ENCODE measurements around the gene ARHGEF37.

DNA sequence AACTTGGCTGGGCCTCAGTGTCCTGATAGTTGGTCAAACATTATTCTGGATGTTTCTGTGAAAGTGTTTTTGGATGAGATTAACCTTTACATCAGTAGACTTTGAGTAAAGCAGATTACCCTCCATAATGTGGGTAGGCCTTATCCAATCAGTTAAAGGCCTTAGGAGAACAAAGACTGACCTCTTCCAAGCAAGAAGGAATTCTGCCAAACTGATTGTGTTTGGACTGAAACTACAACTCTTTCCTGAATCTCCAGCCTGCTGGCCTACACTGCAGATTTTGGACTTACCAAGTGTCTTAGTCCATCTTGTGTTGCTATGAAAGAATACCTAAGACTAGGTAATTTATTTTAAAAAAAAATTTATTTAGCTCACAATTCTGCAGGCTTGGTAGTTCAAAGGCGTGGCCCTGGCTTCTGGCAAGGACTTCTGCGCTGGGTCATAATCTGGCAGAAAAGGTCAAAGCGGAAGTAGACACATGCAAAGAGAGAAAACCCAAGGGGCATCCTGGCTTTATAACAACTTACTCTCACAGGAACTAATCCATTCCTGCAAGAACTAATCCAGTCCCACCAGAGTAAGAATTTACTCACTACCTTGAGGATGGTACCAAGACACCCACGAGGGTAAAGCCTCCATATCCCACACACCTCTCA is 8.6 kb upstream of the ARHGEF37 start:
- TF ChIP-seq POLR2AphosphoS5 (IDR thresholded peaks at IDR 0.05) = no peak
- TF ChIP-seq, protein P1, sequence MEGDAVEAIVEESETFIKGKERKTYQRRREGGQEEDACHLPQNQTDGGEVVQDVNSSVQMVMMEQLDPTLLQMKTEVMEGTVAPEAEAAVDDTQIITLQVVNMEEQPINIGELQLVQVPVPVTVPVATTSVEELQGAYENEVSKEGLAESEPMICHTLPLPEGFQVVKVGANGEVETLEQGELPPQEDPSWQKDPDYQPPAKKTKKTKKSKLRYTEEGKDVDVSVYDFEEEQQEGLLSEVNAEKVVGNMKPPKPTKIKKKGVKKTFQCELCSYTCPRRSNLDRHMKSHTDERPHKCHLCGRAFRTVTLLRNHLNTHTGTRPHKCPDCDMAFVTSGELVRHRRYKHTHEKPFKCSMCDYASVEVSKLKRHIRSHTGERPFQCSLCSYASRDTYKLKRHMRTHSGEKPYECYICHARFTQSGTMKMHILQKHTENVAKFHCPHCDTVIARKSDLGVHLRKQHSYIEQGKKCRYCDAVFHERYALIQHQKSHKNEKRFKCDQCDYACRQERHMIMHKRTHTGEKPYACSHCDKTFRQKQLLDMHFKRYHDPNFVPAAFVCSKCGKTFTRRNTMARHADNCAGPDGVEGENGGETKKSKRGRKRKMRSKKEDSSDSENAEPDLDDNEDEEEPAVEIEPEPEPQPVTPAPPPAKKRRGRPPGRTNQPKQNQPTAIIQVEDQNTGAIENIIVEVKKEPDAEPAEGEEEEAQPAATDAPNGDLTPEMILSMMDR (IDR thresholded peaks at IDR 0.05) = no peak
